Skin epidermis (tissue), 12 donors: ENCODE measurements around the gene IGHMBP2.

ENCODE experiments used
- H3K27ac ChIP-seq, 21 experiments: fragments of 200-600 bp; sonication (generic) in 11 of 21; one replicate each; pipeline ENCODE4 v1.5.0; 2020; ENCODE audit warnings: mild to moderate bottlenecking in 3 of 21, inconsistent platforms in 2 of 21, moderate library complexity in 2 of 21
- H3K4me3 ChIP-seq, 7 experiments: fragments of 200-600 bp; sonication (generic) in 2 of 7; one replicate each; pipeline ENCODE4 v1.5.0; 2020; ENCODE audit warnings: inconsistent platforms in 2 of 7, mild to moderate bottlenecking in 2 of 7, moderate library complexity in 1 of 7

Gene IGHMBP2

GRCh38 chr11:68923614-68924013, 19.9 kb downstream of the IGHMBP2 start:
- Histone ChIP-seq H3K27ac (no peak overlapping the region), H3K4me3 (no peak overlapping the region)

- no peak overlapping the region for H3K27ac ChIP-seq
- H3K4me3 ChIP-seq, result no peak overlapping the region
Measured at GRCh38 chr11:68924073-68924925, 20.6 kb downstream of the IGHMBP2 start.

GRCh38 chr11:68925611-68926010, 21.9 kb downstream of the IGHMBP2 start:
- Histone ChIP-seq H3K4me3 (no peak overlapping the region), H3K27ac (no peak overlapping the region)

- no peak overlapping the region for H3K4me3 ChIP-seq
- peak overlapping the region in 1 of 21 experiments; percentile 47 for H3K27ac ChIP-seq
Measured at GRCh38 chr11:68927280-68928135, 23.8 kb downstream of the IGHMBP2 start.

- Histone ChIP-seq H3K27ac (peak overlapping the region in 1 of 21 experiments; percentile 47), H3K4me3 (no peak overlapping the region)
Measured at GRCh38 chr11:68928136-68928880, 24.6 kb downstream of the IGHMBP2 start.

GRCh38 chr11:68929135-68929534, 25.4 kb downstream of the IGHMBP2 start:
- Histone ChIP-seq H3K4me3 (no peak overlapping the region), H3K27ac (no peak overlapping the region)

- no peak overlapping the region for H3K4me3 ChIP-seq
- no peak overlapping the region for H3K27ac ChIP-seq
Measured at GRCh38 chr11:68929706-68930570, 26.2 kb downstream of the IGHMBP2 start.

- Histone ChIP-seq H3K4me3 (no peak overlapping the region), H3K27ac (peak overlapping the region in 1 of 21 experiments; percentile 43)
Measured at GRCh38 chr11:68930991-68931855, 27.5 kb downstream of the IGHMBP2 start.

GRCh38 chr11:68931911-68932310, 28.2 kb downstream of the IGHMBP2 start:
- no peak overlapping the region for H3K4me3 ChIP-seq
- no peak overlapping the region for H3K27ac ChIP-seq

GRCh38 chr11:68932358-68932757, 28.7 kb downstream of the IGHMBP2 start:
- Histone ChIP-seq H3K4me3 (no peak overlapping the region), H3K27ac (peak overlapping the region in 1 of 21 experiments; percentile 19)

- Histone ChIP-seq H3K4me3 (no peak overlapping the region), H3K27ac (peak overlapping the region in 1 of 21 experiments; percentile 19)
Measured at GRCh38 chr11:68932933-68933577, 29.4 kb downstream of the IGHMBP2 start.

- Histone ChIP-seq H3K27ac (no peak overlapping the region), H3K4me3 (no peak overlapping the region)
Measured at GRCh38 chr11:68933605-68934320, 30.1 kb downstream of the IGHMBP2 start.

GRCh38 chr11:68934321-68934645, 30.6 kb downstream of the IGHMBP2 start:
- Histone ChIP-seq H3K27ac (no peak overlapping the region), H3K4me3 (no peak overlapping the region)

GRCh38 chr11:68934666-68935065, 31.0 kb downstream of the IGHMBP2 start:
- Histone ChIP-seq H3K4me3 (no peak overlapping the region), H3K27ac (no peak overlapping the region)

GRCh38 chr11:68935066-68935465, 31.4 kb downstream of the IGHMBP2 start:
- Histone ChIP-seq H3K27ac (no peak overlapping the region), H3K4me3 (no peak overlapping the region)

- Histone ChIP-seq H3K27ac (no peak overlapping the region), H3K4me3 (no peak overlapping the region)
Measured at GRCh38 chr11:68935516-68936357, 32.0 kb downstream of the IGHMBP2 start.

GRCh38 chr11:68936358-68936636, 32.6 kb downstream of the IGHMBP2 start:
- Histone ChIP-seq H3K4me3 (no peak overlapping the region), H3K27ac (no peak overlapping the region)
